CMK (cell line): ENCODE measurements around the gene GOLGA8M.
"Not testable (repeated sequence)": the region's sequence is repeated elsewhere in the genome, so short reads cannot be mapped to it uniquely, and the experiment has no call there.

Experiments
- DNase-seq: peaks from one replicate; pipeline ENCODE4 v3.0.0-alpha.2; 2010; ENCODE audit warnings: low read depth

GOLGA8M gene, protein sequence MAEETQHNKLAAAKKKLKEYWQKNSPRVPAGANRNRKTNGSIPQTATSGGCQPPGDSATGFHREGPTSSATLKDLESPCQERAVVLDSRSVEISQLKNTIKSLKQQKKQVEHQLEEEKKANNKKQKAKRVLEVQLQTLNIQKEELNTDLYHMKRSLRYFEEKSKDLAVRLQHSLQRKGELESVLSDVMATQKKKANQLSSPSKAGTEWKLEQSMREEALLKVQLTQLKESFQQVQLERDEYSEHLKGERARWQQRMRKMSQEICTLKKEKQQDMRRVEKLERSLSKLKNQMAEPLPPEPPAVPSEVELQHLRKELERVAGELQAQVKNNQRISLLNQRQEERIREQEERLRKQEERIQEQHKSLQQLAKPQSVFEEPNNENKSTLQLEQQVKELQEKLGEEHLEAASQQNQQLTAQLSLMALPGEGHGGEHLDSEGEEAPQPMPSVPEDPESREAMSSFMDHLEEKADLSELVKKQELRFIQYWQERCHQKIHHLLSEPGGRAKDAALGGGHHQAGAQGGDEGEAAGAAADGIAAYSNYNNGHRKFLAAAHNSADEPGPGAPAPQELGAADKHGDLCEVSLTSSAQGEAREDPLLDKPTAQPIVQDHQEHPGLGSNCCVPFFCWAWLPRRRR

DNA sequence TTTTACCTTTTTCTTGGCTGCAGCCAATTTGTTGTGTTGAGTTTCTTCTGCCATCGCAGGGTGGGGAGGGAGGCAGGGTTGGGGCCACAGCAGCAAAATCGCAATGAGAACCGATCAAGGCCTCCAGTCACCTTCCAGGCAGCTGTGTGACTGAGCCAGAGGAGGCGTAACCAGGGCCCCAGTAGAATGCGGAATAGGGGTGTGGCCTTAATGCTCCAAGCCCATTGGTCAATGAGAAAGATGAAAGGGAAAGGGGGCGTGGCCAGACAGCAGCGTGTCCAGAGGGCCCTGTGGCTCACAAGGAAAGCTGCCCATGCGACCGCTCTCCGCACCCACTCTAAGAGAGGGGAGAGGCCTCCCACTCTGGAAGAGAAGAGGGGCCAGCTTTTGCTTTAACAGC lies at the start of gene GOLGA8M:
GOLGA8M (minus strand) TSS at position 152 of the 400 bp plus-strand sequence; CDS start at position 54, 98 bp downstream.
- not testable (repeated sequence) for DNase-seq

DNA sequence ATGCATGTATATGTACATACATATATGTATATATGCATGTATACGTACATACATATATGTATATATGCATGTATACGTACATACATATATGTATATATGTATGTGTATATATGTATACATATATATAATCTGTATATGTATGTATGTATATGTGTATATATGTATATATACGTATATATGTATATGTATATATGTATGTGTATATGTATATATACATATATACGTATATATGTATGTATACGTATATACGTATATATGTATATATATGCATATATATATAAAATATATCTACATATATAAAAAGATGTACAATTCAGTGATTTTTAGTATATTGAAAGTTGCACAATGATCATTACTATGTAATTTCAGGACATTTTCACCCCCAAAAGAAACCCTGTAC lies 30.7 kb upstream of the GOLGA8M start:
- DNase-seq, result not testable (repeated sequence)

DNA sequence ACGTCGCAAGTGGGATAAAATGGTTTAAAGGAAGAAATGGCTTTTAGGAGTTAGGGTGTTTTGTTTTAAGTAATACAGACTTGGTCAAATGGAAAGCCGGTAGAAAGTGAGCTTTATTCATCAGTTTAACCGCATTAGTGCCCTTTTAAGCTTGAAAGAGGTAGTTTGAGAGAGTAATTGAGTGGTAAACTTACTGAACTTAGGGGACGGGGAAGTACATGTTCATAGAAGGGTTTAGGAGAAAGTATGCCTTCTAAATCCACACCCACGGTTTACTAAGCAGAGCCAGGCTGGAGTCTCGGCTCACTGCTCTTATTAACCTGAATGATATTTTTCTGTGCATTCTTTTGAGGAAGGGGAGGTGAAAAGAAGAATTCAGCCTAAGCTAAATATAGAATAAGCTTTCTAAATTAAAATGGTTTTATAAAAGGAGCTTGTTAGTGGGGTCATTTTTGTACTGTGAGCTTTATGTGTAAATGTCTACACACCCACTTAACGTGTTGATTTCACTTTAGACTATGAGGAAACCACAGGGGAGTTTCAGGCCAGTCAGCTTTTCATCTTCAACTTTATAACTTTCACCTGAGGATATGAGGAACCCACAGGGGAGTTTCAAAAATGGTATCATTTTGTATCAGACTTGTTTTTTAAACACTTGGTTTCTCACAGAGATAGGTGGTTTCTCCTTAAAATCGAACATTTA lies 26.5 kb upstream of the GOLGA8M start:
- DNase-seq, result not testable (repeated sequence)

DNA sequence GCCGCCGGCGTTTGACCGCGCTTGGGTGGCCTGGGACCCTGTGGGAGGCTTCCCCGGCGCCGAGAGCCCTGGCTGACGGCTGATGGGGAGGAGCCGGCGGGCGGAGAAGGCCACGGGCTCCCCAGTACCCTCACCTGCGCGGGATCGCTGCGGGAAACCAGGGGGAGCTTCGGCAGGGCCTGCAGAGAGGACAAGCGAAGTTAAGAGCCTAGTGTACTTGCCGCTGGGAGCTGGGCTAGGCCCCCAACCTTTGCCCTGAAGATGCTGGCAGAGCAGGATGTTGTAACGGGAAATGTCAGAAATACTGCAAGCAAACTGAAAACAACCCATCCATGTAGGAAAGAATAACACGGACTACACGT lies 26.0 kb upstream of the GOLGA8M start:
- DNase-seq, result not testable (repeated sequence)

DNA sequence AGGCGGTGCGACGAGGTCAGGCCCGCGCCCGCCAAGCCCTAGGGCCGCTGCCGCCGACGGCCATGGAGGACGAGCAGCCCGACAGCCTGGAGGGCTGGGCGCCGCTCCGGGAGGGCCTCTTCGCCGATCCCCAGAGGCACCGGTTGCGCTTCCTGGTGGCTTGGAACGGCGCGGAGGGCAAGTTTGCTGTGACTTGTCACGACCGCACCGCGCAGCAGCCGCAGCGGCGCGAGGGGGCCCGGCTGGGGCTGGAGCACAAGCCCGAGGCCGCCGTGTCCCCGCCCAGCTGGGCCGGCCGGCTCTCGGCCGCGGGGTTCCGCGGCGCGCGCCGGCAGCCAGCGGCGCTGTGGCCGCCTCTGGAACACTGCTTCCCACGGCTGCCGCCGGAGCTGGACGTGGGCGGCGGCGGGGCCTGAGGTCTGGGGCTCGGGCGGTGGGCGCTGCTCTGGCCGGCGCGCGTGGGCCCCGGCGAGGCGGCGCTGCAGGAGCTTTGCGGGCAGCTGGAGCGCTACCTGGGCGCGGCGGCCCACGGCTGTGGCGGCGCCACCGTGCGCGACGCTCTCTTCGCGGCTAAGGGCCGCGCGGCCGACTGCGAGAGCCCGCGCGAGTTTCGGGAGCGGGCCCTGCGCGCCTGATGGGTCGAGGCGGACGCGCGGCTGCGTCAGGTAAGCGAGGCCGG lies 25.4 kb upstream of the GOLGA8M start:
- DNase-seq, result not testable (repeated sequence)

DNA sequence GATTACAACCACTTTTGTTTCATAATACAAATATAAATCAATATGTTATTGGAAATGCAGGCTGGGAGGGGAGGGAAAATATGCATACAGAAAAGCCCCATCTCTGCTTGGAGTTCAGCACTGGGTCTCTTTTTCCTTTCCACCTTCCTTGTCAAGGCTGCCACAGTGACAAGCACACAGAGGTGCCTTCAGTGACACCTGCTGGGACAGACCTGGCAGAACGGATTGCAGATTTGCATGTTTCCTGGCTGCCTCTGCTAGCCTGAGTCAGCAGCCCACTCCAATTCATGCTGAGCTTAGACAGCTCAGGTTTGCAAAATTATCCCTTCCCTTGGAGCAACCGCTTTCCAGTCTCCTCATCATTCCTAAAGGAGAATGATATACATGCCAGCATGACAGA lies 15.8 kb upstream of the GOLGA8M start:
- not testable (repeated sequence) for DNase-seq

DNA sequence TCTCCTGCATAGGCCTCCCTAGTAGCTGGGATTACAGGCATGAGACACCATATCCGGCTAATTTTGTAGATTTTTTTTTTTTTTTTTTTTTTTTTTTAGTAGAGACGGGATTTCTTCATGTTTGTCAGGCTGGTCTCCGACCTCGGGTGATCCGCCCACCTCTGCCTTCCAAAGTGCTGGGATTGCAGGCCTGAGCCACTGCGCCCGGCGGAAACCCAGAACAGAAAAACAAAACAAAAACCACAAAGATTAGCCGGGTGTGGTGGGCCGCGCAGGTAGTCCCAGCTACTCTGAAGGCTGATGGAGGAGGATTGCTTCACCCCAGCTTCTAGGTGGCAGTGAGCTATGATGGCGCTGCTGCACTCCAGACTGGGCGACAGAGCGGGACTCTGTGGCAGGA lies 14.8 kb upstream of the GOLGA8M start:
- DNase-seq, result not testable (repeated sequence)

DNA sequence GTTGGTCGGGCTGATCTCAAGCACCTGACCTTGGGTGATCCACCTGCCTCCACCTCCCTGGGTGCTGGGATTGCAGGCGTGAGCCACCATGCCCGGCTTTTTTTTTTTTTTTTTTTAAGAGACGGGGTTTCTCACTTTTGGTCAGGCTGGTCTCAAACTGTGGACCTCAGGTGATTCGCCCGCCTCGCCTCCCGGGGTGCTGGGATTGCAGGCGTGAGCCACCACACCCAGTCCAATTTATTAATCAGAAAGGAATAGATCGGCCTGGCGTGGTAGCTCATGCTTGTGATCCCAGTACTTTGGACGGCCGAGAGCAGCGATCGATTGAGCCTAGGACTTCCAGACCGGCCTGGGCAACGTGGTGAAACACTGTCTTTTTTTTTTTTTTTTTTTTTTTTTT lies 13.9 kb upstream of the GOLGA8M start:
- no peak for DNase-seq

DNA sequence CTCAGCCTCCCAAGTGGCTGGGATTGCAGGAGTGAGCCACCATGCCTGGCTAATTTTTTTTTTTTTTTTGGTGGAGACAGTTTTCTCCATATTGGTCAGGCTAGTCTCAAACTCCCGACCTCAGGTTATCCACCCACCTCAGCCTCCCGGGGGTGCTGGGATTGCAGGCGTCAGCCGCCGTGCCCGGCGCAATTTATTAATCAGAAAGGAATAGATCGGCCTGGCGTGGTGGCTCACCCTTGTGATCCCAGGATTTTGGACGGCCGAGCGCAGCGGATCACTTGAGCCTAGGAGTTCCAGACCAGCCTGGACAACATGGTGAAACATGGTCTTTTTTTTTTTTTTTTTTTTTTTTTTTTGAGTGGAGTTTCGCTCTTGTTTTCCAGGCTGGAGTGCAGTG lies 13.3 kb upstream of the GOLGA8M start:
- no peak for DNase-seq

DNA sequence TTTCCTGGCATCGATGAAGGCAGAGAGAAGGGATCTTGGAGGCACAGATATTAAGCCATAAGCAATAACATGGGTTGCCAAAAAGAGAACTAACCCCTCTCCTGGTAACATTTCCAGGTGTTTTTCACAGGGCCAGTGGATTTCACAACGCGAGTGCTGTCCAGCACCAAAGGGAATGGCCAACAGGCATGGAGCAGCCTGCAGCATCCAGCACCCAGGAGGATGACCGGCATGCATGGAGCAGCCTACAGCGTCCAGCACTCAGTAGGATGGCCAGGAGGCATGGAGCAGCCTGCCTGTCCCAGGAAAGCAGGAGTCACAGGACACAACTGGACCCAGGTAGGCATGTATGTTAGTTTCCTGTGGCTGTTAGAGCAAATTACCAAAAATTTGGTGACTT lies 11.8 kb upstream of the GOLGA8M start:
- not testable (repeated sequence) for DNase-seq

DNA sequence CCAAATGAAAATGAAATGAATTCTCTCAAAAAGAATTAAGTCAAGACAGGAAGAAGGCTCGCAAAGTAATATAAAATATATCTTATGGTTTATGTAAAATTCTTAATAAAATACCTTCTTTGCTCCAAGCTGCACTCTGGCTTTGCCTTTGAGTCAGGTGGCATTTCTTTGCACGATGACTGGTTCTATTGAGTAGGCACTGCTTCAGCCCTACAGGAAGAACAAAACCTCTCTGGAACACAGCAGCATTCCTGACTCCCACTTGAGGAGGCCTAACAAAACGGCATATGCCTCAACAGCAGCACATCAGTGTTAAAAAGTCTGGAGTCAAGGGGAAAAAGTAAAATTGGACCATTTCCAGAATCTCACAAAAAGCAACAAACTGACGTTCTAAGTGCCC lies 7.4 kb upstream of the GOLGA8M start:
- not testable (repeated sequence) for DNase-seq

DNA sequence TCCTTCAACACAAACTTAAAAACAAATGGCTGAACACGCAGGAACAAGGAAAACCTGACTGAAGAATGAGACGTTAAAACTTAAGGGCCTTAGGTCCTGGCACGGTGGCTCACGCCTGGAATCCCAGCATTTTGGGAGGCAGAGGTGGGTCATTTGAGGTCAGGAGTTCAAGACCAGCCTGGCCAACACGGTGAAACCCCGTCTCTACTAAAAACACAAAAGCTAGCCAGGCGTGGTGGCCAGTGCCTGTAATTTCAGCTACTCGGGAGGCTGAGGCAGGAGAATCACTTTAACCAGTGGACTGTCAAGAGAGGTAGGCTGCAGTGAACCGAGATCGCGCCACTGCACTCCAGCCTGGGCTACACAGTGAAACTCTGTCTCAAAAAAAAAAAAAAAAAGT lies 6.4 kb upstream of the GOLGA8M start:
- DNase-seq, result not testable (repeated sequence)

DNA sequence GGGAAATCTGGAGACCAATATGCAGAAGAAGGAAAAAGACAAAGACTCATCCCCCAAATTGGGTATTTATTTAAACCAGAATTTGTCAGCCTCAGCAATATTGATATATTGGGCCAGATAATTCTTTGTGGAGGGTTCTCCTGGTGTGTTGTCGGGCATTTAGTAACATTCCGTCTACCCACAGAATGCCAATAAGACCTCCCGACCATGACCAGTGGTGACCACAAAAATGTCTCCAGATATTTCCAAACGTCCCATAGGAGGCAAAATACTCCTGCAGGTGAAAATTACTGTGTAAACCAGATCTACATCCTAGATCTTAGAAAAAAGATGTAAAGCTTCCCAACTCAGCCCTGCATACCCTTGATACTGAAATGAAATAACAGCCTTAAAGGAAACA lies 2.0 kb upstream of the GOLGA8M start:
- DNase-seq, result not testable (repeated sequence)

DNA sequence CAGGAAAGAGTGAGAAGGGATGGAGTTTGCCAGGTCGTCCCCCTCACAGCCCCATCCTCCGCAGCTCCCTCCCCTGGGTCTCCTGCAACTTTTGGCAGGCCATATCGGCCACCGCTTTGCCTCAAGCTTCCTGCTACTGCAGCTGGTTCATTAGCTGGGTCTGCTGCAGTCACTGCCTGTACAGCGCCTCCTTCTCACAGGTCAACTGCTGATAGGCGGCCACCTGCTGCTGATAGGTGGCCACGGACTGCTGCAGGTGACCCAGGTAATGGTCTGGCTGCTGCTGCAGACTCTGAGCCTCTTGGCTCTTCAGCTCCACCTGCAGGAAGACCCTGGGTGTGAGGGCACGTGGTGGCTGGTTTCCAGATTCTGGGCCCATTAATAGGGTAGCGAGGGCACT lies 8.3 kb downstream of the GOLGA8M start:
- not testable (repeated sequence) for DNase-seq

DNA sequence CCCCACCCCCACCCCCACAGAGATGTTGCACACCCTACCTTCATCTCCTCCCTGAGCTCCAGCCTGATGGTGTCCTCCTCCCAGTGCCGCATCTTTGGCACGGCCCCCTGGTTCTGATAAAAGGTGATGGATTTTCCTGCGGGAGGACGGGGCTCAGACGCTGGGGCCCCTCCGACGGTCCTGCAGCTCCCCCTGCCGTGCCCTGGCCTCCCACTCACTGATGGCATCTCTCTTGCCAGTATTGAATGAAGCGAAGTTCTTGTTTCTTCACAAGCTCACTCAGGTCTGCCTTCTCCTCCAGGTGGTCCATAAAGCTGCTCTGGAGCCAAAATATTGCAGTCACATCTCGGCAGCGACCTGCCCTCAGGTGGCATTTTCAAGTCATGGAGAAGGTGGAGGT lies 9.8 kb downstream of the GOLGA8M start:
- not testable (repeated sequence) for DNase-seq

DNA sequence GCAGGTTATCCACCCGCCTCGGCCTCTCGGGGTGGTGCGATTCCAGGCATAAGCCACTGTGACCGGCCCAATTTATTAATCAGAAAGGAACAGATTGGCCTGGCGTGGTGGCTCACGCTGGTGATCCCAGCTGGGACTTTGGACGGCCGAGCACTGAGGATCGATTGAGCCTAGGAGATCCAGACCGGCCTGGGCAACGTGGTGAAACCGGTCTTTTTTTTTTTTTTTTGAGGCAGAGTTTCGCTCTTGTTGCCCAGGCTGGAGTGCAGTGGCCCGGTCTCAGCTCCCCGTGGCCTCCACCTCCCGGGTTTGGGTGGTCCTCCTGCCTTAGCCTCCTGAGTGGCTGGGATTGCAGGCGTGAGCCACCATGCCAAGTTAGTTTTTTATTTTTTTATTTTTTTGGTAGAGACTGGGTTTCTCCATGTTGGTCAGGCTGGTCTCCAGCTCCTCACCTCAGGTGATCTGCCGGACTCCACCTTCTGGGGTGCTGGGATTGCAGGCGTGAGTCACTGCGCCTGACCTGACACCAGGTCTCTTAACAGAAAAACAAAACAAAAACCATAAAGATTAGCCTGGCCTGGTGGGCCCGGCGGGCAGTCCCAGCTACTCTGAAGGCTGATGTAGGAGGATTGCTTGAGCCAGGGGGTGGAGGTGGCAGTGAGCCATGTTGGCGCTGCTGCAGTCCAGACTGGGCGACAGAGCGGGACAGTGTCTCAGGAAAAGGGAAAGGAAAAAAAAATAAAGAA lies 18.0 kb downstream of the GOLGA8M start:
- not testable (repeated sequence) for DNase-seq

DNA sequence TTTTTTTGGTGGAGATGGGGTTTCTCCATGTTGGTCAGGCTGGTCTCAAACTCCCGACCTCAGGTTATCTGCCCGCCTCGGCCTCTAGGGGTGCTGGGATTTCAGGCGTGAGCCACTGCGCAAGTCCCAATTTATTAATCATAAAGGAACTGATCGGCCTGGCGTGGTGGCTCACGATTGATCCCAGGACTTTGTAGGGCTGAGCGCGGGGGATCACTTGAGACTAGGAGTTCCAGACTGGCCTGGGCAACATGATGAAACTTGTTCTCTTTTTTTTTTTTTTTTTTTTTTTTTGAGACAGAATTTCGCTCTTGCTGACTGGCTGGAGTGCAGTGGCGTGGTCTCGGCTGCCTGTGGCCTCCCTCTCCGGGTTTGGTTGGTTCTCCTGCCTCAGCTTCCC lies 19.2 kb downstream of the GOLGA8M start:
- not testable (repeated sequence) for DNase-seq

DNA sequence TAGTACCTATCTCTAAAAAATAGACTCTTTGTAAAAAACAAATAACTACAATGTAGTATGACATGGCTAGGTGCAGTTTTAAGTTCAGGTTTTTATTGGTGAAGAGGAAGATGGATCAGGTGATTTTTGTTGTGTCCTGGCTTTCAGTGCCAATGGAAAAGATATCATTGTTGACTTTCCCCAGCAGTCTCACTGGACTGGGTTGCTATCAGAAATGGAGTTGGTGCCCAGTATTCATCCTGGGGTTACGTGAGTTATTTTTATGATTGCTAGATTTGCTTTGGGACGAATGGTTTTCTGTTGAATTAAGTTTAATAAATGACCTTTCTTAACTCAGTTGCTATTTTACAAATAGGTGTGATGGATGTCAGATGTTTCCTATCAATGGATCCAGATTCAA lies 38.7 kb downstream of the GOLGA8M start:
- not testable (repeated sequence) for DNase-seq

DNA sequence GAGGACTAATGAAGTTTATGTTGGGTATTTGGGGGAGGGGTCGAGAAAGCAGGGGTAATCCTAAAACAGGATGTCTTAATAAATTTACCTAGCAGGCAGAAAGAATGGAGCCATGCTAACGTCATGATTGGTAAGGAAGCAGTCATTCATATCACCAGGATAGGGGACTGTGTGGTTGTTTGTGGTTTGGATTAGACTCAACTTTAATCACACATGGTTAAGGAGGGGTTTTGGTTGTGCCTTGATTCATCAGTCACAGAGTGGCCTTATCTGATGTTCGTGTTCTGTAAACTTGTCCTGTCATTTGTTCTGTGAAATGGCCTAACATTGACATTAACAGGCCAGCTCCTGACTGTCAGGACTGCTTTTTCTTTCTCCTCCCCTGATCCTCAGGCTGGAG lies 40.1 kb downstream of the GOLGA8M start:
- DNase-seq, result not testable (repeated sequence)

DNA sequence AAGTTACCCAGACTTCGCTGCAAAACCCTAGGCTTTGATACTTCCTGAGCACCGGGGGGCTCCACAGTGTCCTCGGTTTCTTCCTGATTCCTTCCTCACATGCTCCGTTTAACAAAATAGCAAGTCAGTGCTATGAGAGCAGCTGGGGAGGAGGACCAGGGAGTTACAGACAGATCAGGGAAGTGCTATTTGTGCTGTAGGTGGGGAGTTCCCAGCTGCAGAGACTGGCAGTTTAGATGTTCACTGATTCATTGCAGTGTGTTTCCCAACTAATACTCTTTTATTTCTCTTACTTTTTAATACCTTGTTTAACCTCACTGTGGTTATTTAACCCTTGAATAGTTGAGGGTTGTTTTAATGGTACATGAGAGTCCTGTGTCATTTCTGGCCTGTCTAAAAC lies 45.8 kb downstream of the GOLGA8M start:
- not testable (repeated sequence) for DNase-seq

DNA sequence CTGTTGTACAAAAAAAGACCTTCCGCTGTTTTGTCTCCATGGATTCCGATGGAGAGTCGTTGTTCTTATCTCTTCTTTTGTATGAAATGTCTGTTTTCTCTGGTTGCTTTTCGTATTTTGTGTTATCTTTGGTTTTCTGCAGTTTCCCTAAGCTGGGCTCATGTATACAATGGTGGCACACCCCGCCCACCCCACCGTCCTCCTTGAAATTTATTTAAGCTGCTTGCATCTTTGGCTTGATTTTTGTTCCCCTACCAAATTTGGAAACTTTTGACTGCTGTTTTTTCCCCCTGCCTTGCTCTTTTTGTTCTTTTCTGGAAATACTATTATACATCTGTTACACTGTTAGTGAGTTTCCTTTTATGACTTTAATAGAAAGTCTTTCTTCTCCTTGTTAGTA lies 47.6 kb downstream of the GOLGA8M start:
- not testable (repeated sequence) for DNase-seq

DNA sequence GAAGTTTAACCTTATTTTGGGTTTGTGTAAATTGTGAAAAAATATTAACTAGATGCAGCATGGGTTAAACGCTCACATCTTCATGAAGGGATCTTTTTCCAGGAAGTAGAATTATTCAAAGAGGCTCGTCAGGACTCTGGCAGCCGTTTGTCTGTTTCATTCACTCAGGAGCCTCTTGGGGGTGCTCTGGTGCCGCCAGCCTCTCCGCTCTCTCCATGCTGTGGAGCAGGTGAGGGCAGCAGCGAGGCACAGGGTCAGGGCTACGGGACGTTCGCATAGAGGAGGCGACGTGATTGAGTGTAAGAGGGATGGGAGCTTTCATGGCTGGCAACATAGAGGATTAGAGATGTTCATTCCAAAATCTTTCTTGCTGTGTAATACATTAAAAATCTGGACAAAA lies 48.5 kb downstream of the GOLGA8M start:
- DNase-seq, result not testable (repeated sequence)
